Heart left ventricle (tissue), 13 donors: Measurements from ENCODE around the gene WWOX.

Source experiments
- POLR2A ChIP-seq, 2 donors: fragments of 450-650 bp; IDR thresholded peaks; one replicate each; pipeline ENCODE4 v1.6.1; 2017; ENCODE audit warnings: antibody characterized with exemption in 2 of 2, mild to moderate bottlenecking in 2 of 2, moderate library complexity in 2 of 2
- TF ChIP-seq, protein P1 (sequence below), 12 donors: fragments of 200-600 bp; sonication (generic) in 4 of 12; IDR thresholded peaks; one replicate each; pipeline versions ENCODE4 v1.5.0 to v1.8.0; 2018 to 2022; ENCODE audit warnings: antibody characterized with exemption in 12 of 12, mild to moderate bottlenecking in 5 of 12
- donor health status: ischemic (EF 13 %, LVEDD 7.1; RV severe dilation, severe dysfunction).
- donor health status: DM: no; HTN: yes; CAD: no.
- donor health status: DM: no; HTN: no; CAD: no.
- donor health status: ischemic (EF 25% LVEDD 6.9; RV normal size, moderate dysfunction).
- donor health status: ischemic (EF 25% LVEDD 5.7; RV mildly dilated, moderate dysfunction).
- donor health status: ischemic (EF 35%, LVEDD 5.7; RV mildly dilated, moderate dysfunction).
- donor health status: nonischemic (EF 11% LVEDD 7.7; RV severe dilation, severe dysfunction).
- donor health status: DM: yes; HTN: yes; CAD: no.
- donor health status: PGD.
- donor health status: ischemic (EF 29% LVEDD 5.4; RV normal size, mild dysfunction).
- donor health status: nonischemic (EF 23%, LVEDD 6.1; RV moderate dilation, normal function).

DNA sequence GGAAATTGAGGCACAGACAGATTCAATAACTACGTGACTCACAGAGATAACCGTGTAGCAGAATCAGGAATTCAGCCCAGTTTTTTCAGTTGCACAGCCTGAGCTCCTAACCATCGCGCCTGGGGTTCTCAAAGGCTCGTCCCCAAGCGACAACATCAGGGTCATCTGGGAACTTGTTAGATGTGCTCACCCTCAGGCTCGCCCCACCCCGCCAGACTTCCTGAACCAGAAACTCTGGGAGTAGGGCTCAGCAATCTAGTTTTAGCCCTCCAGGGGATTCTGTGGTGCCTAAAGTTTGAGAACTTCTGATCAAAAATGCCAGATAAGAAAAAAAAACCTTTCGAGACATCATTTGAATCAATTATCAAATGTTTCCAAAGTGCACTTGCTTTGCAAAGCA, 559.8 kb downstream of the WWOX start:
- TF ChIP-seq POLR2A (IDR thresholded peaks at IDR 0.05), result no peak
- TF ChIP-seq, protein P1, sequence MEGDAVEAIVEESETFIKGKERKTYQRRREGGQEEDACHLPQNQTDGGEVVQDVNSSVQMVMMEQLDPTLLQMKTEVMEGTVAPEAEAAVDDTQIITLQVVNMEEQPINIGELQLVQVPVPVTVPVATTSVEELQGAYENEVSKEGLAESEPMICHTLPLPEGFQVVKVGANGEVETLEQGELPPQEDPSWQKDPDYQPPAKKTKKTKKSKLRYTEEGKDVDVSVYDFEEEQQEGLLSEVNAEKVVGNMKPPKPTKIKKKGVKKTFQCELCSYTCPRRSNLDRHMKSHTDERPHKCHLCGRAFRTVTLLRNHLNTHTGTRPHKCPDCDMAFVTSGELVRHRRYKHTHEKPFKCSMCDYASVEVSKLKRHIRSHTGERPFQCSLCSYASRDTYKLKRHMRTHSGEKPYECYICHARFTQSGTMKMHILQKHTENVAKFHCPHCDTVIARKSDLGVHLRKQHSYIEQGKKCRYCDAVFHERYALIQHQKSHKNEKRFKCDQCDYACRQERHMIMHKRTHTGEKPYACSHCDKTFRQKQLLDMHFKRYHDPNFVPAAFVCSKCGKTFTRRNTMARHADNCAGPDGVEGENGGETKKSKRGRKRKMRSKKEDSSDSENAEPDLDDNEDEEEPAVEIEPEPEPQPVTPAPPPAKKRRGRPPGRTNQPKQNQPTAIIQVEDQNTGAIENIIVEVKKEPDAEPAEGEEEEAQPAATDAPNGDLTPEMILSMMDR (IDR thresholded peaks at IDR 0.05), result no peak
